OCI-LY7 (cell line): Measurements from ENCODE around the gene RAP1A.

Experiments used
- CTCF ChIP-seq: fragments of 200-600 bp; sonication (generic); conservative IDR thresholded peaks from 2 replicates; pipeline ENCODE4 v1.5.1; 2014; ENCODE audit warnings: mild to moderate bottlenecking, antibody characterized with exemption, low read length, moderate library complexity, mixed read lengths
- EZH2phosphoT487 ChIP-seq: fragments of 200-600 bp; sonication (generic); IDR thresholded peaks from 2 replicates; pipeline ENCODE4 v1.6.1; 2018; ENCODE audit warnings: low read depth, borderline replicate concordance, mild to moderate bottlenecking, mixed run types, antibody characterized with exemption, low read length, moderate library complexity, mixed read lengths

- no peak for TF ChIP-seq CTCF
- no peak for TF ChIP-seq EZH2phosphoT487
Measured at GRCh38 chr1:111749628-111750027, 130.0 kb downstream of the RAP1A start.
